IPS DF 6.9 (cell line): Measurements from ENCODE around the gene RSL24D1.

Experiments
- DNase-seq: peaks from one replicate; pipeline ENCODE4 v3.0.0-alpha.2; 2013; ENCODE audit warnings: low read depth, low spot score
- H3K27ac ChIP-seq: one replicate; pipeline ENCODE4 v1.5.1; 2013; ENCODE audit warnings: low read length, control low read depth
- H3K27me3 ChIP-seq: 2 replicates; pipeline ENCODE4 v1.6.1; 2013; ENCODE audit warnings: mild to moderate bottlenecking, low read length; ENCODE audit not compliant: control insufficient read depth, insufficient read depth
- H3K36me3 ChIP-seq: 2 replicates; pipeline ENCODE4 v1.6.1; 2013; ENCODE audit warnings: low read length; ENCODE audit not compliant: control insufficient read depth, insufficient read depth
- H3K4me1 ChIP-seq: 2 replicates; pipeline ENCODE4 v1.6.1; 2013; ENCODE audit warnings: low read length; ENCODE audit not compliant: control insufficient read depth, insufficient read depth
- H3K4me3 ChIP-seq: 2 replicates; pipeline ENCODE4 v1.5.1; 2013; ENCODE audit warnings: mild to moderate bottlenecking, low read length
- H3K9me3 ChIP-seq: 2 replicates; pipeline ENCODE4 v1.6.1; 2013; ENCODE audit warnings: low read length, inconsistent platforms; ENCODE audit not compliant: control insufficient read depth, insufficient read depth
- WGBS: extraction: QIAGEN DNeasy Blood & Tissue Kit; methylation state at CpG from one replicate; pipeline ENCODE4 v1.1.7; 2013; ENCODE audit warnings: mixed read lengths, missing lambda C conversion rate; ENCODE audit not compliant: insufficient read length, insufficient coverage; 5-methylcytosine and 5-hydroxymethylcytosine counted together

RSL24D1 gene

DNA sequence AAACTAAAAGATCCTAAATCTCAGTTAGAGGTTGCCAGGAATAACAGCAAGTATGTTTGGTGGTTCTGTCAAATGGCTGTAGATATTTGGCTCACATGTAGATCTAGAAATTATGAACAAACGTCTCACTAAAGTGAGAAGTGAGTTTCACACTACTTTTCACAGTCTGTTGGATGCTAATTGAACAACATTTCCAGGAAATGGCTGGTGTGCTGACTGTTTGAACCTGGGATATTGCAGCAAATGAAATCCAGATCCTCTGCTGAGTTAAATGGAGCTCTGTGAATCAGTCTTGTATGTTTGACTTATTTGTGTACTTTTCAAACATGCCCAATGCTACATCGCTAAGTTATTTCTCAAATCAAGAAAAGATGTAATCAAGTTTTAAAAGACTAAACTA is 21.3 kb upstream of the RSL24D1 start:
- no CpG with 5 or more reads among the region's 2 CpGs for WGBS
- Histone ChIP-seq H3K9me3 (no peaks in the 10 kb centered on the region), H3K36me3 (no peaks in the 10 kb centered on the region), H3K27me3 (no peaks in the 10 kb centered on the region), H3K4me1 (no peaks in the 10 kb centered on the region), H3K4me3 (no peak overlapping the region), H3K27ac (no peak overlapping the region)
- DNase-seq: no peak

GRCh38 chr15:55204464-55204863 is 7.7 kb upstream of the RSL24D1 start:
- Histone ChIP-seq H3K4me3 (no peak overlapping the region), H3K9me3 (no peaks in the 10 kb centered on the region), H3K27ac (no peak overlapping the region), H3K4me1 (no peaks in the 10 kb centered on the region), H3K27me3 (no peaks in the 10 kb centered on the region), H3K36me3 (no peaks in the 10 kb centered on the region)
- DNase-seq: no peak
- no CpG with 5 or more reads among the region's 4 CpGs for WGBS

DNA sequence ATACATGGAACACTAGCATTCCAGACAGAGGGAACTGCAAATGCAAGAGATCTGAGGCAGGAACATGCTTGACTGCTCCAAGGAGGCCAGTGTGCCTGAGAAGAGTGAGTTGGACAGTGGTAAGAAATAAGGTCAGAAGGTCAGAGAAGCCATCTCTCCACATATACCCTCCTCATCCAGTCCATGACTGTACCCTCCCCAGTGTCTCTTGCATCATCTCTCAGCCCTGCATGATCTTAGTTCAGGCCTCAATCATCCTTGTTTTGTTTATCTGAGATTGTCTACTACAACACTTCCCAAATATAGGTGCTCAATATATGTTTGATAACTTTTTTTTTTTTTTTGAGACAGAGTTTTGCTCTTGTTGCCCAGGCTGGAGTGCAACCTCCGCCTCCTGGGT is 5.5 kb upstream of the RSL24D1 start:
- no peaks in the 10 kb centered on the region for H3K27me3 ChIP-seq
- H3K4me3 ChIP-seq: no peak overlapping the region
- no peak for DNase-seq
- H3K27ac ChIP-seq: no peak overlapping the region
- H3K36me3 ChIP-seq: no peaks in the 10 kb centered on the region
- no peaks in the 10 kb centered on the region for H3K4me1 ChIP-seq
- WGBS: no CpG with 5 or more reads among the region's 1 CpG
- no peaks in the 10 kb centered on the region for H3K9me3 ChIP-seq

GRCh38 chr15:55198706-55199105 is 2.0 kb upstream of the RSL24D1 start:
- Histone ChIP-seq H3K9me3 (no peaks in the 10 kb centered on the region), H3K27me3 (no peaks in the 10 kb centered on the region), H3K27ac (no peak overlapping the region), H3K4me3 (no peak overlapping the region), H3K36me3 (peaks cover 2% of the 10 kb centered on the region; the same call in 1 of the 2 replicates), H3K4me1 (peaks cover 2% of the 10 kb centered on the region; the same call in 1 of the 2 replicates)
- no CpG with 5 or more reads among the region's 3 CpGs for WGBS
- DNase-seq: no peak

DNA sequence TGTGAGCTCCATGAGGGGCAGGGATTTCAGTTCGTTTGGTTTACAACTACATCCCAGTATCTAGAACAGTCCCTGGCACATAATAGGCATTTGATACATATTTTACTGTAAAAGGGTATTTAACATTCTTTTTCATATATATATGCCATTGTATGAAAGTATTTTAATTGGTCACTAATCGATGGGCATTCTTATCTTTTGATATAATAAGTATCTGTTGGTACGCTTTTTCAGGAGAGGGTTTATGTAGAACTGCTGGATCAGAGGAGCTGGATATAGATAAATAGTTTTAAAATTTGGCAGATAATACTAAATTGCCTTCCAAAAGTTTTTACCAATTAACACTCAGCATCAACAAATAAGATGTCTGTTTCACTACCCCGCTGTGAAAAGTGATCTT is 978 bp upstream of the RSL24D1 start:
- peak overlapping the region; percentile 94; the same call in 1 of the 2 replicates for H3K4me3 ChIP-seq
- H3K4me1 ChIP-seq: peaks cover 2% of the 10 kb centered on the region; the same call in 1 of the 2 replicates
- H3K36me3 ChIP-seq: peaks cover 2% of the 10 kb centered on the region; the same call in 1 of the 2 replicates
- no peak overlapping the region for H3K27ac ChIP-seq
- H3K27me3 ChIP-seq: no peaks in the 10 kb centered on the region
- DNase-seq: no peak
- no peaks in the 10 kb centered on the region for H3K9me3 ChIP-seq
- no CpG with 5 or more reads among the region's 4 CpGs for WGBS

DNA sequence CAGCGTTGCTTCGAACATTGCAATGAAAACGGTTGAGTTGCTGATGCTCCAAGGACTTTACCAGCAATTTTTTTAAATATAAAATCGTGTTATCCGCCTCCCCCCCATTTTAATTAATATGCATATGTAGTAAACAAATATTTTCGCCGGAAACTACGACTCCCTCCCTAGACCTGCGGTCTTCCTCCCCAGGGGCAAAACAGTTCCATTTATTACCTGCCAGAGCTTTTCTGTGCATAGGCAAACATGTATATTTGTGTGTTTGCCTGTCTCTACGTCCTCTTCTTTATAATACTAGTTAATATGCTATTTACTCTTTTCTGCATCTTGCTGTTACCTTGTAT is 593 bp upstream of the RSL24D1 start:
- Histone ChIP-seq H3K27me3 (no peaks in the 10 kb centered on the region), H3K27ac (no peak overlapping the region), H3K9me3 (no peaks in the 10 kb centered on the region), H3K4me3 (peak overlapping the region; percentile 94; the same call in 1 of the 2 replicates), H3K4me1 (peaks cover 2% of the 10 kb centered on the region; the same call in 1 of the 2 replicates), H3K36me3 (peaks cover 2% of the 10 kb centered on the region; the same call in 1 of the 2 replicates)
- DNase-seq: no peak
- WGBS: no CpG with 5 or more reads among the region's 10 CpGs

- DNase-seq: no peak
- WGBS: no CpG with 5 or more reads among the region's 9 CpGs
- Histone ChIP-seq H3K27ac (no peak overlapping the region), H3K4me3 (peak overlapping the region; percentile 94), H3K4me1 (peaks cover 2% of the 10 kb centered on the region; the same call in 1 of the 2 replicates), H3K27me3 (no peaks in the 10 kb centered on the region), H3K36me3 (peaks cover 2% of the 10 kb centered on the region; the same call in 1 of the 2 replicates), H3K9me3 (no peaks in the 10 kb centered on the region)
Observed at GRCh38 chr15:55195996-55196395, 745 bp downstream of the RSL24D1 start.

DNA sequence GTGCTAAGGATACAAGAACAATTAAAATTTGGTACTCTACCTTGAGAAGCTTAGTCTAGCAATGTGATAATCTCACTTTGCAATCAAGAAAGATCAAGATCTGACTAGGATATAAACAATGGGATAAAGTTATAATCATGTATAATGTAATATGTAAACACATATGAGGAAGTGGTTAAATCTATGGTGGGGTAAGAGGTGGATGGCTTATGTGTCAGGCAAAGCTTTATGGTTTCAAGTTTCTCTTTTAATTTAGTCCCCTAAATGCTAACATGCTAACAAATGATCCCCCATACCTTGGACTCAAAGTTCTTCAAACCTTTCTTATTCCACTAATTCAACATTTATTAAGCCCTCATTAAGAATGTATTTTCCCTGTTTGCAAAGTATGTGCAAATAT is 2.5 kb downstream of the RSL24D1 start:
- Histone ChIP-seq H3K27ac (no peak overlapping the region), H3K4me1 (peaks cover 2% of the 10 kb centered on the region; the same call in 1 of the 2 replicates), H3K4me3 (no peak overlapping the region), H3K9me3 (no peaks in the 10 kb centered on the region), H3K27me3 (no peaks in the 10 kb centered on the region), H3K36me3 (peaks cover 2% of the 10 kb centered on the region; the same call in 1 of the 2 replicates)
- no peak for DNase-seq

DNA sequence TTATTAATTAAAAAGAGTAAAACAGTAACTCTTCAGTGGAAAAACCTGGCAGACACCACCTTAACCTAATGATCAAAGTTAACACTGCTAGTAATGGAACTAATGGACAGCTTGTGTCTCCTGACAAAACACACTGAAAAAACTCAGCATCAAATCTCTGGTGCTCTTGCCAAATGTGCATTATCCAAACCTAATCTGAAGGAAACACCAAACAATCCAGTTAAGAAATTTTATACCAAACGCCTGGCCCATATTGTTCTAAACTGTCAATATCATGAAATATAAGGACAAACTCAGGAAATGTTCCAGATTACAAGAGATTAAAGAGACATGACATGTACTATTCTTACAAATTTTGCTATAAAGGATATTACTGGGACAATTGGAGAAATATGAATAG is 10.4 kb downstream of the RSL24D1 start:
- Histone ChIP-seq H3K4me1 (no peaks in the 10 kb centered on the region), H3K27me3 (no peaks in the 10 kb centered on the region), H3K36me3 (no peaks in the 10 kb centered on the region; the same call in 1 of the 2 replicates), H3K4me3 (no peak overlapping the region), H3K9me3 (no peaks in the 10 kb centered on the region), H3K27ac (no peak overlapping the region)
- no peak for DNase-seq
- no CpG with 5 or more reads among the region's 1 CpG for WGBS

DNA sequence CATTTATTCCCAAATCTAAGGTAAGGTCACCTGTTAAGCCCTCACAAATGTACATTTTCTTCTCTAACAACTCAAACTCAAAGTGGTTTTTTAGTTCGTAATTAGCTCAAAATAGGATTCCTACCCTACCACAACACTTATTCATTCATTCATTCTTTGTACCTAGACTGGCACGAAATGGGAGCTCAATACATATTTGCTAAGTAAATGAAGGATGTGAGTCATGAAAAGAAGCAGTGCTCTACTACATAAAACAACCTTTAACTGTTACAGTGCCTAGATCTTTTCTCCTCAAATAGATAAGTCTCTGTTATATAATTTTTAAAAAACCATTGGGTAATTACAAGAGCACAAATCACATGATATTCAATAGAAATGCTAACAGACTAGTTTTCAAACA is 13.1 kb downstream of the RSL24D1 start:
- Histone ChIP-seq H3K9me3 (no peaks in the 10 kb centered on the region), H3K36me3 (no peaks in the 10 kb centered on the region; the same call in 1 of the 2 replicates), H3K27ac (no peak overlapping the region), H3K4me1 (no peaks in the 10 kb centered on the region), H3K4me3 (no peak overlapping the region), H3K27me3 (no peaks in the 10 kb centered on the region)
- no peak for DNase-seq
- WGBS: no CpG with 5 or more reads among the region's 2 CpGs

- Histone ChIP-seq H3K36me3 (no peaks in the 10 kb centered on the region; the same call in 1 of the 2 replicates), H3K9me3 (no peaks in the 10 kb centered on the region), H3K4me1 (no peaks in the 10 kb centered on the region), H3K4me3 (no peak overlapping the region), H3K27me3 (no peaks in the 10 kb centered on the region), H3K27ac (no peak overlapping the region)
- no peak for DNase-seq
Observed at GRCh38 chr15:55179141-55179540, 17.6 kb downstream of the RSL24D1 start.
